NCI-H1417 treated with DMSO at 0.1 percent for 48 hours (cell line): ENCODE results near the gene KRT8.
"Not testable (repeated sequence)": the region's sequence is repeated elsewhere in the genome, so short reads cannot be mapped to it uniquely, and the experiment has no call there.

Experiments
- DNase-seq: peaks from one replicate; lab custom pipeline; 2025; lab: John Stamatoyannopoulos, UW

KRT8 gene

GRCh38 chr12:52901715-52902541 is 2.9 kb downstream of the KRT8 start:
- no peak for DNase-seq

- no peak for DNase-seq
Measured at GRCh38 chr12:52900896-52901714, 3.8 kb downstream of the KRT8 start.

GRCh38 chr12:52900166-52900895 is 4.5 kb downstream of the KRT8 start:
- DNase-seq, result no peak

- no peak for DNase-seq
Measured at GRCh38 chr12:52899338-52900035, 5.4 kb downstream of the KRT8 start.

GRCh38 chr12:52896190-52897100 is 8.4 kb downstream of the KRT8 start:
- DNase-seq, result no peak

- no peak for DNase-seq
Measured at GRCh38 chr12:52895726-52896189, 9.1 kb downstream of the KRT8 start.

- DNase-seq, result no peak
Measured at GRCh38 chr12:52892974-52893373, 11.9 kb downstream of the KRT8 start.

- no peak for DNase-seq
Measured at GRCh38 chr12:52892207-52892852, 12.5 kb downstream of the KRT8 start.

- DNase-seq, result no peak
Measured at GRCh38 chr12:52891044-52891443, 13.8 kb downstream of the KRT8 start.

- no peak for DNase-seq
Measured at GRCh38 chr12:52890417-52890816, 14.5 kb downstream of the KRT8 start.

- peak; percentile 48 for DNase-seq
Measured at GRCh38 chr12:52884526-52885293, 20.2 kb downstream of the KRT8 start.

- DNase-seq, result not testable (repeated sequence)
Measured at GRCh38 chr12:52880499-52880898, 24.4 kb downstream of the KRT8 start.

GRCh38 chr12:52879394-52880351 is 25.2 kb downstream of the KRT8 start:
- DNase-seq, result peak; percentile 73

GRCh38 chr12:52878507-52879393 is 26.1 kb downstream of the KRT8 start:
- DNase-seq, result no peak

GRCh38 chr12:52877242-52877641 is 27.6 kb downstream of the KRT8 start:
- DNase-seq, result no peak

GRCh38 chr12:52876372-52876771 is 28.5 kb downstream of the KRT8 start:
- no peak for DNase-seq
